Left cardiac atrium (tissue), 4 donors: ENCODE data around the gene ADGRB3. TPM values are rescaled to one million over a fixed set of nuclear protein-coding genes. Genes with fewer than 3 reads are reported as not detected.

ENCODE experiments used
- ATAC-seq, 2 donors: fragments of 200-7000 bp; cut with Tn5 transposase; one replicate each; pipeline ENCODE4 v1.9.1; 2020; ENCODE audit warnings: mild to moderate bottlenecking in 2 of 2, moderate library complexity in 2 of 2
- DNase-seq: peaks from one replicate; pipeline ENCODE4 v3.0.0-alpha.2; 2020
- intact Hi-C, 2 donors: fragments of 100-400 bp; cut with DNase I; formaldehyde crosslinking; loops; one replicate each; pipeline versions ENCODE4 v1.14.1 to v1.15.1; 2022 to 2023
- long read RNA-seq: library from polyadenylated mRNA; unstranded; transcript quantifications from one replicate; pipeline ENCODE4 v2.0.0, GENCODE V29; 2021
- total RNA-seq, 2 donors: library from RNA; stranded (reverse); fragmentation: NEBNext Ultra II Directional; extraction: Animal tissue kit (Norgen Biotek cat#: 25700); gene quantifications; one replicate each; pipeline ENCODE4 v1.2.1, GENCODE V29; 2021
- donor health status: DM: no; HTN: yes; CAD: no.
- donor health status: DM: no; HTN: yes; CAD: no; lungs with severe emphysema.
- donor health status: DM: yes; HTN: yes; CAD: no.
- donor health status: Dilated cardiomyopathy.

The ADGRB3 gene
- total RNA-seq, result 1 to 10 TPM; 1.7 to 2.3 TPM
- long read RNA-seq, result 0 reads

DNA sequence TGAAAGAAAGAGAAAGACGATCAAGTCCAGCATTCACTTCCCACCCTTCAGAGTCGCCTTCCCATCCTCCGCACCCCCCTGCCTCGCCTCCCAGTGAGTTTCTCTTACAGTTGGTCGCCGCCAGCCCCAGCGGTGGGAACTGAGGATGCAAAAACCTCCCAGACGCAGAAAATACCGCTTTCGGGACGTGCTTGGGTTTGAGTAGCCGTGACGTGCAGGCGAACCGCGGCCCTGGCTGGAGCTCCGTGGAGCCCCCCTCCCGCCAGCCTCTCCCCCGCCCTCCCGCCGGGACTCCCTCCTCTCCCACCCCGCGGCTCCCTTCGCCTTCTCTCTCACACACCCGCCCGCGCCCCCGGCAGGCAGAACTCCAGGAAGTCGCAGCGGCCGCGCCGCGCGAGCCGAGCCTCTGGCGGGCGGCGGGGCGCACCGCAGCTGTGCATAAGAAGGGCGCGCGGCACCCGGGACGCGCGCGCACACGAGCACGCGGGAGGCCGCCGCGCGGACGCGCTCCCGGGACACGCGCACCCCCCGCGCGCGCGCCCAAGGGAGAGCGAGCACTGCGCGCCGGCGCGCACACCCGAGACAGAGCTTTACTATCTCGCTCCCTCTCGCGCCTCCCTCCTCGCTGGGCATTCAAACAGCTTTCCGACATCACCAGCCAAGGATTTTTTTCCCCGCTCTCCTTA, at the start of gene ADGRB3:
TSS of gene ADGRB3 (plus strand) at position 557 of the 686 bp plus-strand sequence. CDS start 3,394 bp downstream, outside the sequence.
- intact Hi-C loops, result loop anchor here (5.0 to 10.0 kb wide), 2 partner anchors 142 to 330 kb away; no protein-coding TSS in a partner anchor
- DNase-seq, result peak; percentile 82
- peak; percentile 95 to 97 for ATAC-seq

DNA sequence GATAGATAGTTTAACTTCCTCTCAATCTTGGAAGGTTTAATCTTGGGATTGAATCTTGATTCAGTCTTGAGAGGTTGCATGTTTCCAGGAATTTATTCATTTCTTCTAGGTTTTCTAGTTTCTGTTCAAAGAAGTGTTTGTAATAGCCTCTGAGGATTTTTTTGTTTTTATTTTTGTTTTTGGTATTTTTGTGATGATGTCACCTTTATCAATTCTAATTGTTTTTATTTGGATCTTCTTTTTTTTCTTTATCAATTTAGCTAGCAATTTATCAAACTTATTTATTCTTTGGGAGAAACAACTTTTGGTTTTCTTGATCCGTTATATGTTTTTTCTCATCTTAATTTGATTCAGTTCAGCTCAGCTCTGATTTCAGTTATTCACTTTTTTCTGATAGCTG, 41.5 kb upstream of the ADGRB3 start:
- ATAC-seq, result no peak

DNA sequence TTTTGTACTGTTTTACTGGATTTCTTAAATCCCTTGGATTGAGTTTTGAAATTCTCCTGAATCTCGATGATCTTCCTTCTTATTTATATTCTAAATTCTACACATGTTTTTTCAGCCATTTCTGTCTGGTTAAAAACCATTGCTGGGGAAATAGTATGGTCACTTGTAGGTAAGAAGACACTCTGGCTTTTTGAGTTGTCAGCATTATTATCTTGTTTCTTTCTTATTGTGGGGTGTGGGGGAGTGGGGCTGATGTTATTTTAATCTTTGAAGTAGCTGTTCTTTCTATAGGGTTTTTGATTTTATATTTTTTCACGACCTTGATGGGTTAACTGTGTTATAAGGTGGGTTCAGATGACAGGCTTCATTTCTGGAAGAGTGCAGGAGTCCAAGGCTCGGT, 37.4 kb upstream of the ADGRB3 start:
- DNase-seq (no peak), ATAC-seq (no peak)
- intact Hi-C loops, result no loop called here

More for the DNA sequence above, 41.5 kb upstream of the ADGRB3 start:
- no peak for DNase-seq
- intact Hi-C loops, result no loop called here

DNA sequence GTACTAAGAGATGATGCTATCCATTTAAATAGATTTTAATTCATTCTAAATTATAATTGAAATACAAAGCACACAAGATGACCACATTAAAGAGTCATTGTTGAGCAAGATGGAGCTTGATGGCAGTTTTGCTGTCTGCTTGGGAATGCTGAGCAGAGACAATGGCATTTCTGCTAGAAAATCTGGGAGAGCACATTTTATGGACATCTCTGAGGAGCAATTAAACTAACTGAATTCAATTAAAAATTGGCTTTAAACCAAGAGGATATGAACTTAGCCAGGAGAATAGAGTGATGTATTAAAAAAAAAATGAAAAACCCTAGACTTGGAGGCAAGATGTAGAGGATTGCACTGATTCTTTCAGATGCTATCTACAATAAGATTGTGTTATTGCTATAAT, 19.1 kb upstream of the ADGRB3 start:
- DNase-seq (no peak), ATAC-seq (no peak)
- intact Hi-C loops, result no loop called here

DNA sequence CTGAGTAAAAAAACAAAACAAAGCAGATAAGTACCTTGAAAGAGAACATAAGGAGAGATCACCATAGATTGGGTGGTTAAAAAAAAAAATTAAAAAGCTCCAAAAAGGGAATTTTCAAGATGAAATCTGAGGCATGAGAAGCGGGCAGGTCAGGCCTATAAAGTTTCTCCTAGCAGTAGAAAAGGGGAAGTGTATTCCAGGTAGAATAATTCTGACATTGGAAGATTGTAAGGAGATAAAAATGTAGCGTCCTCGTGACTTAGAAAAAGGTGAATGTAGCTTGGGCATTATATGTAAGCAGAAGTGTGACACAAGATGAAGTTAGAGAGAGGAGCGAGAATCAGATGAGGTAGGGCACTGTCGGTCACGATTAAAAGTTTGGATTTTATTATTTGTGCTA, 9.1 kb upstream of the ADGRB3 start:
- no peak for DNase-seq
- ATAC-seq, result no peak
- intact Hi-C loops, result no loop called here

DNA sequence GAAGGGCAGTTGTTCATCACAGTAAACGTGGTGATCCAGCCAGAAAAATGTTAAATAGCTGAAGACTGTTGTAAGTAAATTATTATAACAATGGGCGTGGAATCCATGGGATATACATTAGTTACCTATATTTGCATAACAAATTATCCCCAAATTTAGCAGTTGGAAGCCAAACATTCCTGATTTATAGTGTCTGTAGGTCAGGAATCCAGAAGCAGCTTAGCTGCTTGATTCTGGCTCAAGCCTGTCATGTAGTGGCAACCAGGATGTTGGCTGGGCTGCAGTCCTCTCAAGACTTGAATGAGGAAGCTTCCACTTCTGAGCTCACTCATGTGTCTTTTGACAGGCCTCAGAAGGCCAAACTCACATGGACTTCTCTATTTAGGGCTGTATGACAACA, 6.9 kb upstream of the ADGRB3 start:
- no peak for DNase-seq
- ATAC-seq, result no peak
- intact Hi-C loops, result no loop called here

DNA sequence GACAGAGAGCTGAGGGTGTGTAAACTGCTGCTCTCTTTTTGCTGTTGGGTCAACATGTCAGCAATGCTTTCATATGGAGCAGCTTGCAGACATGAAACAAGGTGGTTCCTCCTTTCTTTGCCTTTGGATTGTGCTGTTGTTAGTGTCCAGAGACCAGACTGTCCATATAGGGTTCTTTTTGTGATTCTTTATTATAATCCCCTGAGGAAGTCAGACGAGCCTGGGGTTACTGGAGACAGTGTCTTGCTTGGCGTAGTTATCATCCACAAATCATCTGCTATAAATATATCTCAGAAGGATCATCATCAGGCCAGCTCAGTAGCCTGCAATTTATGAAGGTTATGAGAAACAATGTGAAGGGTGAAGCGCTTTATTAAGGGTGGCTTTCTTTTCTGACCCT, 2.3 kb upstream of the ADGRB3 start:
- DNase-seq (no peak), ATAC-seq (no peak)
- intact Hi-C loops, result loop anchor here in 1 of 2 donors (10.0 kb wide), 1 partner anchor 332 kb away; no protein-coding TSS in a partner anchor

DNA sequence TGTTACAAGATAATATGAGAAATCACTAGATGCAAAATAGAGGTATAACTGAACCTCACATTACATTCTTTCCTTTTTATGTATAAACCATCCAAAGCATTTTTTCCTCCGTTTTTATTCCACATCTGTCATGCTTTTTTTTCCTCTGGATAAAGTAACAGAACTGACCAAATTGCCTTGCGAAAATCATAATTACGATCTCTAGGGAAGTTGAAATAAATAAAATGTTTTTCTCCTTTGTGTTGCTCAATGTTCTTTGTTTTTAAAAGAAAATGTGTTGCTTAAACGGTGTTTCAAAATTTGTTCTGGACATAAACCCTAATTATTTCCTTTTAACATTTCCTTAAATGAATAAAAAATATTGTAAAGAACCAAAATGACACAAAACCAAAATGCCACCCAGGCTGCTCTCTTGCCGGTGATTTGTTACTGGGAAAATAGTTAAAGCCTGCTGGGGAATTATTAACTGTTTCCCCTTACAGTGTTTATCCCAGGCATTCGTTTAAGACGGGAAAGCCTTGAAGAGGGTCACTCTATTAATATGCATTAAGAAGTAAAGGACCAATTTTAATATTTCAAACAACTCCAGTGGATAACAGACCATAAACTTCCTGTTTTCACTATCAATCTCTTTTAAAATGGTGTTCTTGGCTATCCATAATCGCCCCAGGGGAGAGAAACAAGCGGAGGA, 1.7 kb upstream of the ADGRB3 start:
- intact Hi-C loops, result loop anchor here in 1 of 2 donors (10.0 kb wide), 1 partner anchor 331 kb away; no protein-coding TSS in a partner anchor
- DNase-seq (no peak), ATAC-seq (no peak)

DNA sequence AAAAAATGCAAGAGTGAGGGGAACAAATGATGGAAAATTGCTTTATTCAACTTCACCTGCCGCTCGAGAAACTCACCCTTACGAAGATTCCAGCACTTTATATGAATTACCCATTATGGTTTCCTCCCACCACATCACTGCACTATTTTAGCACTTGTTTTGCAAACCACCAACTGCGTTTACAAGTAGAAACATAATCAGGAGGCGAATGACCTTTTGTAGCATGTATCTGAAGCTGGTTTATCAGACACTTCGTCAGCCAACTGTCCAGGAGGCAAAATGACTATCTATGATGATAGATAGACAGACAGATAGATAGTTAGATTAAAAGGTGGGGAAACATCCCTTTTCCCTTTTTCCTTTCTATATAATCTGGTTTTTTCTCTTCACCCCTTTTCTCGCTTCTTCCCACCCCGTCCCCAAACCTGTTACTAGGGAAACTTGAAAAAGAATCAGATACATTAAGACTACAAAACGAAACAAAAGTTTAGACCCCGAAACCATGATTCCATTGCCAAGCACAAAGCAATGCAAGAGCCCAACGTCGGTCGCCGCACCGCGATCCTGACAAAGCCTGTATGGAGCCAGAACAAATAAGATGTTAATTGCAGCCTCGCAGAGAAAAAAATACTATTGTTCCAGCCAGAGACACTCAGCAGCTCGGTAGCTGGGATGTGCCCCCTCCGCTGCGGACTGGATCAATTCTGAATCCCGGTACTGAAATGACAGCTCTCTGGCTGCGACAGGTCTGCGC, 933 bp upstream of the ADGRB3 start:
- intact Hi-C loops, result loop anchor here in 1 of 2 donors (10.0 kb wide), 1 partner anchor 331 kb away; no protein-coding TSS in a partner anchor
- peak; percentile 24 for DNase-seq
- ATAC-seq, result no peak

DNA sequence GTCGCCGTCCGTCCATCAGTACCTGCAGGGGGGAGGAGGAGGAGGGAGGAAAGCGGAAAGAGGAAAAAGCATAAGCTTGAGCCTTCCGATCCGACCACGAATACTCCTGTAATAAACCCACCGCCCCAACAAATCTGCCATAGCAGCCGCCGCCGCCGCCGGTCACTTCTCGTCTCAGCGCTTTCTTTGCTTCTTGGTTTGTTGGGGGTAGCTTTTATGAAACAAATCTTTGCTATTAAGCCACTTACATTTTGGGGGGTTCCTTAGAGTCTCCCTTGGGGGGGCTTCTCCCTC, 277 bp downstream of the ADGRB3 start:
- ATAC-seq (no peak), DNase-seq (no peak)
- intact Hi-C loops, result loop anchor here (5.0 to 10.0 kb wide), 2 partner anchors 142 to 329 kb away; no protein-coding TSS in a partner anchor

DNA sequence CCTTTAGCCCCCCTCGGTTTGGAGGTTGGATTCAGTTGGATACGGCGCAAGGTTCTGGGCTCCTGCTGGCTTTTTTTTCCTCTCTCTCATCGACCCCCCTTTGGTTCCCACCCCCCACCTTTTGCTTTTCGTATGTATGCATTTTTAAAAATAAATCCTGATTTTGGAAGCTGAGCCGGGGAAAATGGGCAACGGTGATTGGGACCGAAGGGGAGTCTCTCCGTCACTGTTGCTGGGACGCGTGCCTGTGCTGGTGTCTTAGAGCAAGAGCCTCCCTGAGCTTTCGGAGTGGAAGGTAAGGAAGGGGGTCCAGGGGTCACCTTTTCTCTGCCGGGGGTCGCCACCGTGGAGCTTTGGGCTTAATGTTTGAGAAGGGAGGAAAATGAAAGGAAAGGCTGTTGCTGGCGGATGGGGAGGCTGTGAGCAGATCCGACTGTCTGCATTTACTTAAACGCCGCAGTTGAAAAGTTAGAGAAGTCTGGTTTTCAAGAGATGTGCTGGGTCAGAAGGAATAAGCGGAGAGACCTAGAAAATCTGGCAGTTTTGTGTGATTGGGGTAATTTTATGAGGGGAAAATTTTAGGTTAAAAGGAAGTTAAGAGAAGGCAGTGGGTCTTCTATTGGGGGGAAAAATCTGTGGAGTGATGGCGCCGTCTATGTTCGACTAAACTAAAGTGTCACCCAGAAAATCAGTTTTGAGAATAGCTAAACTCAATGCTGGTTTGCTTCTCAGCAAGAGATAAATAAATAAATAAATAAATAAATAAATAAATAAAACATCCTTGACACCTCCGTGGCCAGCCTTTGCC, 828 bp downstream of the ADGRB3 start:
- peak in 1 of 2 donors; percentile 10 for ATAC-seq
- intact Hi-C loops, result loop anchor here (5.0 to 10.0 kb wide), 2 partner anchors 141 to 329 kb away; no protein-coding TSS in a partner anchor
- DNase-seq, result peak; percentile 33

DNA sequence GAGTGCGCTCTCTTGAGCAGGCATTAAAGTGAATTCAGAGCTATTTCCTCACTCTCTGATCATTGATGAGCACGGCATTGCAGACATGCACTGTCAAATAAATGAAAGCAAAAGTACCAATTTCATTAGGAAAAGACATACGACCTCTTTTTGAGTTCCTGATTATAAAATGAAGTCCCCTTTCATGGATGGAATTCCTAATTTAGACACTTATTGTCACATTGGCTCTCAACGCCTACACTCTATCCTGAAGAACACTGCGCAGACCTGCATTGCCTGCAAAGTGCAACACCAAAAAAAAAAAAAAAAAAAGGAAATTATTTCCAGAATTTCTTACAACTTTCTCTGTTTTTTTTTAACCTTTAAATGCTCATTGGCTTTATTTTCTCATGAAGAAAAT, 1.6 kb downstream of the ADGRB3 start:
- no peak for DNase-seq
- intact Hi-C loops, result loop anchor here (5.0 to 10.0 kb wide), 2 partner anchors 141 to 328 kb away; no protein-coding TSS in a partner anchor
- no peak for ATAC-seq

DNA sequence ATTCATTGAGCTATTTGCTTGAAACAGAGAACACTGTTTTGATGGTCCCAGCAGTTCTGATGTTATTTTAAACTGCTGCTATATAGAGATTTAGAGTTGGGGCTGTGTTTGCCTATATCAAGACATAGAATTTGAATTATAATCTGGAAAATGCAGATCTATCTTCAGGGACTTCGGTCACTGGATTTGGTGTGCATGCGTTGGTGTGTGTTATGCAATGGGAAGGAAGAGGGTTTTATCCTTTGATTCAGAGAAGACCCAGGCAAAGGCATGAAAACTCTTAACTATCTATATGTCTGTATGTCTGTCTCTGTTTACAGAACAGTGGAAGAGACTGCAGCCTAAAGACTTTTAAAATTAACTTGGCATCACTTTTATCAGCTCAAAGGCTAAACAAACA, 2.0 kb downstream of the ADGRB3 start:
- intact Hi-C loops, result loop anchor here (5.0 to 10.0 kb wide), 2 partner anchors 140 to 328 kb away; no protein-coding TSS in a partner anchor
- no peak for ATAC-seq
- no peak for DNase-seq

DNA sequence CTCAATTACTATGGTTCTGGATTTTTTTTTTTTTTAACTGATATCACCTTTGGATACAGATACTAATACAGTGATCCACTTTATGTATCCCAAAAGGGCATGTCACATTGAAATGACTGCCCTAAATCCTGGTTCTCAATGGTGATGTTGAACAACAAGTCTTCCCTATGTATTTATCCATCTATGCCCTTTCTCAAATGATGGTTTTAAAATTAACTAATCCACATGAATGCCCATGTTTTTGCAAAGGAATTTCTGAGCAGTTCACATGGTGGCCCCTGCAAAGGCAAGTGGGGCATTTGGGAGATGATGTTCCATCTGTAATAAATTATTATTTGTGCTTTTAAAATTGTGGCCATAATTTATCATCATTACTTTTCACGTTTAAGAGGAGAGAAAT, 2.7 kb downstream of the ADGRB3 start:
- intact Hi-C loops, result loop anchor here (5.0 to 10.0 kb wide), 2 partner anchors 140 to 327 kb away; no protein-coding TSS in a partner anchor
- no peak for DNase-seq
- no peak for ATAC-seq

DNA sequence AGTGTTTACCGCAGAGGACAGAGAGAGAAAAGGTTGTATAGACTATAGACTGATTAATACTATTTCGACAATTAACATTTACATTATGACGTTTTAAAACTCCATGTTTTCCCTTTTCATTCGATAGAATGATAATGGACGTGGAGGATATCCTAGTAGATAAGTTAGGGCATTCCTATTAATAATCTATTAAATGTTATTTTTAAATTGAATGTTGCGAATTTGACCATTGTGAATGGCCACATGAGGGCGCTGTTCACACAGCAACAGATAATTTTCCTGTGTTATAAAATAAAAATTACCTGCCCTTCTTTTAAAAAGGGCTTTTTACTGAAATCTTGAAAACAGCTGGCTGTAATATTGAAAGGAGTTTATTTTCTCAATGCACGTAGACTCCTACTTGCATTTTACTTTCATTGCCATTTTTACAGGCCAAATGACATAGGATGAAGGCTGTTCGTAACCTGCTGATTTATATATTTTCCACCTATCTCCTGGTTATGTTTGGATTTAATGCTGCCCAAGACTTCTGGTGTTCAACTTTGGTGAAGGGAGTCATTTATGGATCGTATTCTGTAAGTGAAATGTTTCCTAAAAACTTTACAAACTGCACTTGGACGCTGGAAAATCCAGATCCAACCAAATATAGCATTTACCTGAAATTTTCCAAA, 3.3 kb downstream of the ADGRB3 start:
- intact Hi-C loops, result loop anchor here (5.0 to 10.0 kb wide), 2 partner anchors 139 to 326 kb away; no protein-coding TSS in a partner anchor
- ATAC-seq (no peak), DNase-seq (peak; percentile 42)

DNA sequence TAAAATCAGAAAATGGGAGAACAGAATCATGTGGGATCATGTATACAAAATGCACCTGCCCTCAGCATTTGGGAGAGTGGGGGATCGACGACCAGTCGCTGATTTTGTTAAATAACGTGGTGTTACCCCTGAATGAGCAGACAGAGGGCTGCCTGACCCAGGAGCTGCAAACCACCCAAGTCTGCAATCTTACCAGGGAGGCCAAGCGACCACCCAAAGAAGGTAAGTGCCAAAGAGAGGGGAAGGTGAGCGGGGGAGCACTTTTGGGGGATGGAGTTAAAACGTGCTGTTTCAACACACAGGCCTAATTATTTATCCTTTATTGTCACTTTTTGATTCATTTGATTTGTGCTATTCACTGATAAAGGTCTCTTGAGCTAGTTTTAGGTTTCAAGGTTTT, 4.1 kb downstream of the ADGRB3 start:
- DNase-seq, result no peak
- intact Hi-C loops, result loop anchor here (5.0 to 10.0 kb wide), 2 partner anchors 138 to 326 kb away; no protein-coding TSS in a partner anchor
- no peak for ATAC-seq

DNA sequence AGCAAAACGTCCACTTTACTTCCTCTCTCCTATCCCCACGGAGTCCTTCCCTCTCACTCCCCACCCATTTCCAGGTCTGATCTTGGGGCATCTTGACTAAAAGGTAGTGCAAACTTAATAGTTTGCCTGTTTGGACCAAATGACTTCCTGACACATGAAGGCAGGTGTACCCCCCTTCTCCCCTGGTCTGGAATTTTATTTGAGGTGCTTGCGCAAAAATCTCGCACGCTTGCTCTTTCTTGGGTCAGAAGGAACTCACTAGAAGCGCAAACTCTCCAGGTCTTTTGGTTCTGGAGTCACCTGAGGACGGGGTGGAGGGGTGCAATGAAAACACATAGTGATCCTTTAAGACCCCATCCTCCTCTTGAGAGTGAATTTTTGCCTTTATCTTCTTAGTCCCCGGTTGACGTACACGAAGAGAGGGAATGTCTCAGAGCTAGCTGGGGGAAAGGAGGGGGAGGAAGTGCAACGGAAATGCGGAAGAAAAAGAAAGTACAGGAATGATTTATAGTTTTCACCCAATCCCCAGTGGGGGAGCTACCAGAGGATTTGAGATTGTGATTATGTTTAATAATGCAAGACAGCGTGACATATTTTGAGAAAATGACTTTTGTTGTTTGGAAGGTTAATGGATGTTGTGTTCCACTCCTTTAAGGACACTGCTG, 4.9 kb downstream of the ADGRB3 start:
- ATAC-seq (peak in 1 of 2 donors; percentile 44), DNase-seq (no peak)
- intact Hi-C loops, result loop anchor here (5.0 to 10.0 kb wide), 2 partner anchors 137 to 325 kb away; no protein-coding TSS in a partner anchor

DNA sequence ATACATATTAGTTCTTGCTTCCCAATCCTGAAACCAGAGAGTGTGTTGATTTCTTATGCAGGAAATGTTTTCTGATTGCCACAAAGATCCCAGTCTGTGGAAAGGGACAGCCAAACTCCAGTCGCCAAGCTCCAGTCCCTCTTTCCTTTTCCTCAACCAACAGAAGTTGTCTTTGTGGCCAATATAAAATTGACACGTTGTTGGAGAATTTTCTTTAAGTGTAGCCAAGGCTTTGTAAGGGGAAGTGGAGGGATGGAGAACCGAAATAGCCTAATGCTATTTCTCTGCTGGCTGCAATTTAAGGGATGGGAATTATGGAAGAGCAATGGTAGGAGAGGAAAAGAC, 5.4 kb downstream of the ADGRB3 start:
- DNase-seq (no peak), ATAC-seq (peak; percentile 13 to 33)
- intact Hi-C loops, result no loop called here
